Measurements from ENCODE around the gene ICAM5.

GRCh38 chr19:10321417-10321797, 31.7 kb downstream of the ICAM5 start:
- TF ChIP-seq CTCF (IDR thresholded peaks at IDR 0.05; ENCODE audit: poor library complexity) (no peak), EZH2 (IDR thresholded peaks at IDR 0.05; ENCODE audit: borderline replicate concordance) (no peak), EZH2phosphoT487 (IDR thresholded peaks at IDR 0.05; ENCODE audit: low read depth, severe bottlenecking, unreplicated experiment) (no peak)
